Measurements from ENCODE around the gene KIAA0513.

DNA sequence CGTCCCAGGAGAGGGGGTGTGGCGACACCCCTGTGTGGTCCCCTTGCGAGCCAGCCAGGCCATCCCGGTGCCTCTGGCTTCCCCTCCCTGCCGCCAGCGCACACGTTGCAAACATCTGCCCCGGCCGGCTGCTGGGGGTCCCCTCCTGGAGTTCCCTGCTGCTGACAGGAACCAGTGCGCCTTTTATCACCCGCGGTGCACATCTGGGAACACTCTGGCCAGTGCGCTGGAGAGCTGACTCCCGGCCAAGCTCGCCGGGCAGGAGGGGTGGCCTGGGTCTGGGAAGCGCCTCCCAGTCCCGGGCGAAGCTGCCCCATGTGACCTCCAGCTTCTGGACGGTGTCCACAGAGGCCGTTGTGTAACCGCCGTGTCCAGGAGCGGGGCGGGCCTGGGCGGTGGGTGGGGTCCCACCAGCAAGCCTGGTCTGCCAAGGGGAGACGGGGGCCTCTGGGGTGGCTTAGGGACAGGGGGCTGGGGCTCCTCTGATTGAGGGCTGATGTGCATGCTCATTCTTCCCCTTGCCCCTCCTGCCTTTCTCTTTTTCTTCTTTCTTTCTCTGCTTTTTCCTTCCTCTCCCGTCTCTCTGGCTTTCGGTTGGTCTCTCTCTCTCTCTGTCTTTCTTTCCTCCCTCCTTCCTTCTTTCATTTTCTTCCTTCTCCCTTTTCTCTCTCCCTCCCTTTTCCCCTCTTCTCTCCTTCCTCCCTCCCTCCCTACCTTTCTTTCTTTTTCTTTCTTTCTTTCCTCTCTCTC is 109.9 kb downstream of the KIAA0513 start:
- no peak for TF ChIP-seq MYC (IDR thresholded peaks at IDR 0.05; ENCODE audit: low read depth, low read length)
- TF ChIP-seq, protein P1, sequence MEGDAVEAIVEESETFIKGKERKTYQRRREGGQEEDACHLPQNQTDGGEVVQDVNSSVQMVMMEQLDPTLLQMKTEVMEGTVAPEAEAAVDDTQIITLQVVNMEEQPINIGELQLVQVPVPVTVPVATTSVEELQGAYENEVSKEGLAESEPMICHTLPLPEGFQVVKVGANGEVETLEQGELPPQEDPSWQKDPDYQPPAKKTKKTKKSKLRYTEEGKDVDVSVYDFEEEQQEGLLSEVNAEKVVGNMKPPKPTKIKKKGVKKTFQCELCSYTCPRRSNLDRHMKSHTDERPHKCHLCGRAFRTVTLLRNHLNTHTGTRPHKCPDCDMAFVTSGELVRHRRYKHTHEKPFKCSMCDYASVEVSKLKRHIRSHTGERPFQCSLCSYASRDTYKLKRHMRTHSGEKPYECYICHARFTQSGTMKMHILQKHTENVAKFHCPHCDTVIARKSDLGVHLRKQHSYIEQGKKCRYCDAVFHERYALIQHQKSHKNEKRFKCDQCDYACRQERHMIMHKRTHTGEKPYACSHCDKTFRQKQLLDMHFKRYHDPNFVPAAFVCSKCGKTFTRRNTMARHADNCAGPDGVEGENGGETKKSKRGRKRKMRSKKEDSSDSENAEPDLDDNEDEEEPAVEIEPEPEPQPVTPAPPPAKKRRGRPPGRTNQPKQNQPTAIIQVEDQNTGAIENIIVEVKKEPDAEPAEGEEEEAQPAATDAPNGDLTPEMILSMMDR (IDR thresholded peaks at IDR 0.05; ENCODE audit: extremely low read depth in 1 of 2, insufficient read depth in 1 of 2, low read depth in 1 of 2, low read length in 2 of 2): no peak
- no peak for TF ChIP-seq EZH2 (IDR thresholded peaks at IDR 0.05; ENCODE audit: borderline replicate concordance, low read depth, low read length, severe bottlenecking)
- TF ChIP-seq POLR2A (IDR thresholded peaks at IDR 0.05; ENCODE audit: low read depth, low read length): no peak

Measured in endothelial cell of umbilical vein (primary cell).